Smooth muscle cell (in vitro differentiated cells): ENCODE measurements around the gene CALCOCO1. TPM values are rescaled to one million over a fixed set of nuclear protein-coding genes. Genes with fewer than 3 reads are reported as not detected.

Experiments used
- DNase-seq: peaks from one replicate; lab custom pipeline; 2025; ENCODE audit not compliant: unreplicated experiment; lab: John Stamatoyannopoulos, UW
- H2AFZ ChIP-seq: fragments of 200-600 bp; sonication (generic); 2 replicates; pipeline ENCODE4 v1.6.0; 2016; ENCODE audit warnings: antibody characterized with exemption, low read depth, mild to moderate bottlenecking
- H3F3A ChIP-seq: fragments of 200-600 bp; sonication (generic); 2 replicates; pipeline ENCODE4 v1.6.0; 2017; ENCODE audit warnings: antibody characterized with exemption, low read depth
- H3K27ac ChIP-seq: fragments of 200-600 bp; sonication (generic); 2 replicates; pipeline ENCODE4 v1.5.1; 2016; ENCODE audit warnings: low read depth, mild to moderate bottlenecking
- H3K27me3 ChIP-seq: fragments of 200-600 bp; sonication (generic); 2 replicates; pipeline ENCODE4 v1.6.1; 2016; ENCODE audit warnings: low read depth, mild to moderate bottlenecking
- H3K36me3 ChIP-seq: fragments of 200-600 bp; sonication (generic); 2 replicates; pipeline ENCODE4 v1.5.1; 2016; ENCODE audit warnings: low read depth
- H3K4me1 ChIP-seq: fragments of 200-600 bp; sonication (generic); 2 replicates; pipeline ENCODE4 v1.5.1; 2016; ENCODE audit warnings: low read depth
- H3K4me2 ChIP-seq: fragments of 200-600 bp; sonication (generic); 2 replicates; pipeline ENCODE4 v1.6.0; 2016; ENCODE audit warnings: mild to moderate bottlenecking
- H3K4me3 ChIP-seq: fragments of 200-600 bp; sonication (generic); 2 replicates; pipeline ENCODE4 v1.5.1; 2016; ENCODE audit warnings: mild to moderate bottlenecking
- H3K79me2 ChIP-seq: fragments of 200-600 bp; sonication (generic); 2 replicates; pipeline ENCODE4 v1.6.0; 2016; ENCODE audit warnings: low read depth, mild to moderate bottlenecking
- H3K9ac ChIP-seq: fragments of 200-600 bp; sonication (generic); 2 replicates; pipeline ENCODE4 v1.6.0; 2016; ENCODE audit warnings: low read depth
- H3K9me3 ChIP-seq: fragments of 200-600 bp; sonication (generic); replicated peaks from 2 replicates; pipeline ENCODE4 v1.5.1; 2016; ENCODE audit warnings: low read depth
- H4K20me1 ChIP-seq: fragments of 200-600 bp; sonication (generic); 2 replicates; pipeline ENCODE4 v1.6.0; 2016; ENCODE audit warnings: low read depth
- CTCF ChIP-seq: fragments of 200-600 bp; sonication (generic); IDR thresholded peaks from 2 replicates; pipeline ENCODE4 v1.5.1; 2017; ENCODE audit warnings: borderline replicate concordance, mild to moderate bottlenecking, antibody characterized with exemption; ENCODE audit not compliant: insufficient read depth, poor library complexity, severe bottlenecking
- WGBS: methylation state at CpG from one replicate; pipeline ENCODE4 v1.1.7; 2016; ENCODE audit warnings: low lambda C conversion rate; 5-methylcytosine and 5-hydroxymethylcytosine counted together
- polyA plus RNA-seq: library from polyadenylated mRNA; unstranded; fragments of >200 nt; fragmentation: Nextera tagmentation; extraction: Ambion mirVana; gene quantifications from 2 replicates; pipeline ENCODE4 v1.2.1, GENCODE V29; 2016
- total RNA-seq: library from RNA; depleted of rRNA; stranded (reverse); fragments of >200 nt; gene quantifications from 2 replicates; pipeline ENCODE4 v1.2.3, GENCODE V29; 2014

The CALCOCO1 gene
- total and polyA plus RNA-seq, 2 experiments from 2014 or later = 46.5 to 52.0 TPM

DNA sequence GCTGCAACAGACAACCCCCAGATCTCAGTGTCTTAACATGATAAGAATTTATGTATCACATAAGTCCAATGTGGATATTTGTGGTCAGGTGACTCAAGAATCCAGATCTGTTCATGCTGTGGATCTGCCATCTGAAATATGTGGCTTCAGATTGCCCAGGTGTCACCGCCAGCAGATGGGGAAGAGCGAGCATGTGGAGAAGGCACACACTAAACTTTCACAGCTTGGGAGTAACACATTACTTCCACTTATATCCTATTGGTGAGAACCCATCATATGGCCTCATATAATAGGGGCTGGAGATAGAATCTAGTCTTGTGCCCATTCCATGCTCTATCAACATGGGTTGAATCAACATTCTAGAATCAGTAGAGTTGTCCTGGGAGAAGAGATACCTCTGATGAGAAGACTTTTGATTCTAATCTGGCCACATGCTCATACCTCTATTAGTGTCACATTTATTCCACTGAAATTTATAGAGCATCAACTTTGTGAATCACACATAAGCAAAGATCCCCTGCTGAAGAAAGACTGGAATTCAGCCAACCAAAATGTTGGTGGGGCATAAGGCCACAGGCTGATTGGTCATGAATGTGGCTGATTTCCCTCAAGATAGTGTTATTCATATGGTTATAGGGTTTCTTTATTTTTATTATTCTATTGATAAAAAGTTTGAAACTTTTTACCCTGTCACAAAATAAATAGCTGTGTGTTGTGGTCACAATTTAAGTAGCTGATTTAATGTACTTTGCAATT is 6.0 kb upstream of the CALCOCO1 start:
- no peak for DNase-seq
- no peak overlapping the region for H3K9ac ChIP-seq
- H2AFZ ChIP-seq = no peak overlapping the region
- H3K27ac ChIP-seq = no peak overlapping the region
- no peaks in the 10 kb centered on the region for H3K4me1 ChIP-seq
- no peaks in the 10 kb centered on the region for H3K36me3 ChIP-seq
- no peaks in the 10 kb centered on the region for H3K9me3 ChIP-seq
- H3K4me2 ChIP-seq = no peak overlapping the region
- TF ChIP-seq CTCF = no peak
- no peaks in the 10 kb centered on the region for H4K20me1 ChIP-seq
- H3K79me2 ChIP-seq = no peaks in the 10 kb centered on the region
- H3F3A ChIP-seq = no peaks in the 10 kb centered on the region
- H3K27me3 ChIP-seq = peaks cover 73% of the 10 kb centered on the region
- 90% methylated on average over 2 of the region's 2 CpGs for WGBS
- no peak overlapping the region for H3K4me3 ChIP-seq

DNA sequence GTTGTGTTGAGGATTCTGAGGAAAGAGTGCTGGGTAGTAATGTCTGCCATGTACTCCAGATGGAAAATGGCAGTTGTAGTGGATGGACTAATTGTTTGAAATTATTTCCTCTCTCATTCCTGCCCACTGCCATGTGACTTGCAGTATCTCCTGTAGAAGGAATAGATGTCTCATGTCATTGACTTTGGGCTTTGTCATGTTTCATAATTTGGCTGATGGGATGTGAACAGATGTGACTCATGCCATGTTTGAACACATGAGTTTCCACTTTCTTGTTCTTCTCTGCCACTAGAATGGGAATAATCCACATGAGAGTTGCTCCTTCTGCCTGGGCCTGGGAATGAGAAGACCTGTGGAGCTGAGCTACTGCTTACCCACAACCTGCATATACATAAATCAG is 2.4 kb upstream of the CALCOCO1 start:
- no peak for DNase-seq
- TF ChIP-seq CTCF = no peak
- no peak overlapping the region for H3K9ac ChIP-seq
- no peak overlapping the region for H3K27ac ChIP-seq
- H3K27me3 ChIP-seq = peaks cover 37% of the 10 kb centered on the region
- peaks cover 4% of the 10 kb centered on the region for H3K4me1 ChIP-seq
- no peaks in the 10 kb centered on the region for H3K36me3 ChIP-seq
- no peak overlapping the region for H3K4me3 ChIP-seq
- no peaks in the 10 kb centered on the region for H3F3A ChIP-seq
- H3K9me3 ChIP-seq = no peaks in the 10 kb centered on the region
- peaks cover 6% of the 10 kb centered on the region for H3K79me2 ChIP-seq
- no peak overlapping the region for H3K4me2 ChIP-seq
- no peak overlapping the region for H2AFZ ChIP-seq
- peaks cover 8% of the 10 kb centered on the region for H4K20me1 ChIP-seq

DNA sequence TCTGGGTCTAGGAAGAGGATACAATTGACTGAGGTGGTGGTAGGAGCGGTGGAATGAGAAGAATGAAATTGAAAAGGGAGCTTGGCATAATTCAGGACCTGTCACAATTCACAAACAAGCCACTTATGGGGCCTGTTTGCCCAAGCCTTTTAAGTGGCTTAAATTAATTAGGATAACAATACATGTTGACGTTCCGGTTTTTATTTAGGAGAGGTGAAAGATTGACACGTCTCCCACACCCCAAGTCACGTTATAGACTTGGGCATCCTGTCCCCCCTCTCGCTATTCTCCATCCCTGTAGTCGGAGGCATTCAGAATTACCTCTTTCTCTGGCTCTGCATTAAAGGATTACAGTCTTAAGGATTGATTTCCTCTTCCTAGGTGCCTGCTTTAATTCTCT is 954 bp upstream of the CALCOCO1 start:
- H3K36me3 ChIP-seq = no peaks in the 10 kb centered on the region
- H3K9me3 ChIP-seq = no peaks in the 10 kb centered on the region
- H2AFZ ChIP-seq = peak overlapping the region; percentile 87
- peak overlapping the region; percentile 82 for H3K4me3 ChIP-seq
- DNase-seq = no peak
- peaks cover 4% of the 10 kb centered on the region for H3K4me1 ChIP-seq
- H3K79me2 ChIP-seq = peaks cover 6% of the 10 kb centered on the region
- TF ChIP-seq CTCF = no peak
- H3K27ac ChIP-seq = no peak overlapping the region
- peak overlapping the region; percentile 87 for H3K4me2 ChIP-seq
- peaks cover 23% of the 10 kb centered on the region for H3K27me3 ChIP-seq
- H4K20me1 ChIP-seq = peaks cover 8% of the 10 kb centered on the region
- no peak overlapping the region for H3K9ac ChIP-seq
- H3F3A ChIP-seq = no peaks in the 10 kb centered on the region
- 45% methylated on average over 7 of the region's 7 CpGs for WGBS

DNA sequence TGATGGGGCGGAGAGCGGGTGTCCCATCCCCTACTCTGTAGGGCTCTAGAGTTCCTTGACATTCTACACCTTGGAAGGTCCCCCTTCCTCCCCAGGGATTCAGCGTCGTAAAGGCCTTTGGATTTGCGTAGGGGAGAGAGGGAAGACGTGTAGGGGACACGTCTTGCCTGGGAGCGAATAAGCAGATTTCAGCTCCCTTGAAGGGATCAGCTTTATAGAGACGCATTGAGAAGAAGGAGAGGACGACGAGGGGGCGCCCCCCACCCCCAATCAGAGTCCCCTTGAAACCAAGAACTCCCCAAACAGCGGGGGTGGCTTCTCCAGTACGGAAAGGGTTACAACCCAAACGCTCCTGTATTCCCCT is 324 bp downstream of the CALCOCO1 start:
- Histone ChIP-seq H3K27me3 (peaks cover 10% of the 10 kb centered on the region), H4K20me1 (peaks cover 8% of the 10 kb centered on the region), H3K9ac (peak overlapping the region; percentile 83), H3K9me3 (no peaks in the 10 kb centered on the region), H3K36me3 (no peaks in the 10 kb centered on the region), H3F3A (no peaks in the 10 kb centered on the region), H3K79me2 (peaks cover 6% of the 10 kb centered on the region), H2AFZ (peak overlapping the region; percentile 95), H3K4me2 (peak overlapping the region; percentile 91), H3K27ac (peak overlapping the region; percentile 5), H3K4me3 (peak overlapping the region; percentile 82), H3K4me1 (peaks cover 4% of the 10 kb centered on the region)
- no peak for DNase-seq
- TF ChIP-seq CTCF = no peak
- 5% methylated on average over 14 of the region's 15 CpGs for WGBS
